ENCODE data around the gene PEDS1.
A peak's percentile ranks its signal among the peaks of the same experiment; 100 is the strongest.

Gene PEDS1

GRCh38 chr20:50186987-50187402 lies 33.5 kb upstream of the PEDS1 start:
- no peak overlapping the region; the same call in 1 of the 2 replicates for H3K27ac ChIP-seq (replicated peaks)
- no peak for DNase-seq (ENCODE audit: low read depth in 1 of 2, low spot score in 1 of 2)
- H3K27me3 ChIP-seq (ENCODE audit: insufficient read depth, poor library complexity, severe bottlenecking): no peaks in the 10 kb centered on the region
- H3K4me3 ChIP-seq (replicated peaks; ENCODE audit: insufficient read depth, low read length): no peak overlapping the region
- TF ChIP-seq GABPA (IDR thresholded peaks at IDR 0.05; ENCODE audit: low read depth) (no peak), REST (IDR thresholded peaks at IDR 0.05; ENCODE audit: insufficient replicate concordance, low read depth) (no peak), CTCF (IDR thresholded peaks at IDR 0.05; ENCODE audit: insufficient read depth, low read length) (no peak), POLR2AphosphoS5 (IDR thresholded peaks at IDR 0.05; ENCODE audit: low read depth) (no peak), SPI1 (IDR thresholded peaks at IDR 0.05; ENCODE audit: borderline replicate concordance, low read depth) (no peak)

- peak; percentile 77 to 88 for DNase-seq (ENCODE audit: low read depth in 1 of 2, low spot score in 1 of 2)
- no peaks in the 10 kb centered on the region for H3K27me3 ChIP-seq (ENCODE audit: insufficient read depth, poor library complexity, severe bottlenecking)
- TF ChIP-seq CTCF (IDR thresholded peaks at IDR 0.05; ENCODE audit: insufficient read depth, low read length): peak; percentile 96
- no peak for TF ChIP-seq GABPA (IDR thresholded peaks at IDR 0.05; ENCODE audit: low read depth)
- H3K27ac ChIP-seq (replicated peaks): no peak overlapping the region
- H3K4me3 ChIP-seq (replicated peaks; ENCODE audit: insufficient read depth, low read length): no peak overlapping the region
Observed at GRCh38 chr20:50186151-50186885, 32.8 kb upstream of the PEDS1 start.

GRCh38 chr20:50185426-50185825 lies 31.9 kb upstream of the PEDS1 start:
- H3K4me3 ChIP-seq (replicated peaks; ENCODE audit: insufficient read depth, low read length): no peak overlapping the region
- H3K27me3 ChIP-seq (ENCODE audit: insufficient read depth, poor library complexity, severe bottlenecking): no peaks in the 10 kb centered on the region
- no peak overlapping the region for H3K27ac ChIP-seq (replicated peaks)
- no peak for TF ChIP-seq REST (IDR thresholded peaks at IDR 0.05; ENCODE audit: insufficient replicate concordance, low read depth)
- TF ChIP-seq POLR2AphosphoS5 (IDR thresholded peaks at IDR 0.05; ENCODE audit: low read depth): no peak
- DNase-seq (ENCODE audit: low read depth in 1 of 2, low spot score in 1 of 2): no peak

- TF ChIP-seq CTCF (IDR thresholded peaks at IDR 0.05; ENCODE audit: insufficient read depth, low read length) (no peak), POLR2AphosphoS5 (IDR thresholded peaks at IDR 0.05; ENCODE audit: low read depth) (no peak), REST (IDR thresholded peaks at IDR 0.05; ENCODE audit: insufficient replicate concordance, low read depth) (no peak), GABPA (IDR thresholded peaks at IDR 0.05; ENCODE audit: low read depth) (no peak), SPI1 (IDR thresholded peaks at IDR 0.05; ENCODE audit: borderline replicate concordance, low read depth) (no peak)
- H3K27ac ChIP-seq (replicated peaks): no peak overlapping the region
- H3K27me3 ChIP-seq (ENCODE audit: insufficient read depth, poor library complexity, severe bottlenecking): no peaks in the 10 kb centered on the region
- H3K4me3 ChIP-seq (replicated peaks; ENCODE audit: insufficient read depth, low read length): no peak overlapping the region
- DNase-seq (ENCODE audit: low read depth in 1 of 2, low spot score in 1 of 2): peak in 1 of 2 experiments; percentile 68
Observed at GRCh38 chr20:50182346-50182745, 28.8 kb upstream of the PEDS1 start.

Measured in HL-60 (cell line).